Esophagus muscularis mucosa (tissue), 4 donors: Measurements from ENCODE around the gene ZNF385D.

Experiments used
- EP300 ChIP-seq: sonication (generic); formaldehyde crosslinking; IDR thresholded peaks from one replicate; pipeline ENCODE4 v1.6.1; 2017; ENCODE audit warnings: antibody characterized with exemption
- POLR2AphosphoS5 ChIP-seq, 2 donors: sonication (generic); formaldehyde crosslinking; IDR thresholded peaks; one replicate each; pipeline ENCODE4 v1.6.1; 2017; ENCODE audit warnings: antibody characterized with exemption in 2 of 2
- TF ChIP-seq, protein P1 (sequence below), 3 experiments: fragments of 200-600 bp in 2 of 3; fragments of 450-650 bp in 1 of 3; sonication (generic) in 2 of 3; IDR thresholded peaks; one replicate each; pipeline ENCODE4 v1.5.1; 2017 to 2019; ENCODE audit warnings: antibody characterized with exemption in 3 of 3, mild to moderate bottlenecking in 2 of 3, moderate library complexity in 1 of 3

DNA sequence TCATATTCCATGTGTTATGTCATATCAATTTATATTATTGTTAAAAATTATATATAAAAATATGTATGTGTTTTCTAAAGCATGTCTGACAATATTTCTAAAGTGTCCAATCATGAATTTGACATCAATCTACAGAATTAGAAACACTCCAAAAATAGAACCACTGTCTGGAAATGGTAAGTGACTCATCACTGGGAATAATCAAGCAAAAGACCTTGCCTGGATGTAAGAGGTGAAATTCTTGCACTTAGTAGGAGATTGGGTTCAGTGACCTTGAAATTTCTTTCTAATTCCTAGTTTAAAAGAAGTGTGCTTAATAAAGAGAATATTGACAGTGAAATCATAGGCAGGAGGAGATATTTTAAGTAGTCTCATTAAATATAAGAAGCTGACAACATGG lies 188.8 kb downstream of the ZNF385D start:
- TF ChIP-seq, protein P1, sequence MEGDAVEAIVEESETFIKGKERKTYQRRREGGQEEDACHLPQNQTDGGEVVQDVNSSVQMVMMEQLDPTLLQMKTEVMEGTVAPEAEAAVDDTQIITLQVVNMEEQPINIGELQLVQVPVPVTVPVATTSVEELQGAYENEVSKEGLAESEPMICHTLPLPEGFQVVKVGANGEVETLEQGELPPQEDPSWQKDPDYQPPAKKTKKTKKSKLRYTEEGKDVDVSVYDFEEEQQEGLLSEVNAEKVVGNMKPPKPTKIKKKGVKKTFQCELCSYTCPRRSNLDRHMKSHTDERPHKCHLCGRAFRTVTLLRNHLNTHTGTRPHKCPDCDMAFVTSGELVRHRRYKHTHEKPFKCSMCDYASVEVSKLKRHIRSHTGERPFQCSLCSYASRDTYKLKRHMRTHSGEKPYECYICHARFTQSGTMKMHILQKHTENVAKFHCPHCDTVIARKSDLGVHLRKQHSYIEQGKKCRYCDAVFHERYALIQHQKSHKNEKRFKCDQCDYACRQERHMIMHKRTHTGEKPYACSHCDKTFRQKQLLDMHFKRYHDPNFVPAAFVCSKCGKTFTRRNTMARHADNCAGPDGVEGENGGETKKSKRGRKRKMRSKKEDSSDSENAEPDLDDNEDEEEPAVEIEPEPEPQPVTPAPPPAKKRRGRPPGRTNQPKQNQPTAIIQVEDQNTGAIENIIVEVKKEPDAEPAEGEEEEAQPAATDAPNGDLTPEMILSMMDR (IDR thresholded peaks at IDR 0.05) = no peak
- TF ChIP-seq POLR2AphosphoS5 (IDR thresholded peaks at IDR 0.05) (no peak), EP300 (no peak)
